ENCODE data around the gene PFKFB3. TPM values are rescaled to one million over a fixed set of nuclear protein-coding genes. Genes with fewer than 3 reads are reported as not detected.

The PFKFB3 gene
- total and polyA plus RNA-seq, 2 experiments from 2014 or later = 47.6 TPM

DNA sequence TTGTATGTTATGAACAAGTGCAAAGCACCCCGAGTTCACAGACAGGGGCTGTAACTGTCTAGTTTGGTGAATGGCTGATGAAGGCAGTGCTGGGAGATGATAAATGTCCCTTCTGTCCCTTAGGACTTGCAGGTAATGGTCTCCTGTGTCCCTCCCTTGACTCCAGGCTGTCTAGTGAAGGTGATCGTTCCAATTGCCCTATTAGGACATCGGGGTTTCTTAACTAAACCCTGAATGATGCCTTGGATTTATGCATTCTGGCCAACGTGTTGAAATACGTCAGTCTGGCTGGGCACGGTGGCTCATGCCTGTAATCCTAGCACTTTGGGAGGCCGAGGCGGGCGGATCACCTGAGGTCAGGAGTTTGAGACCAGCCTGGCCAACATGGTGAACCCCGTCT, 69.4 kb downstream of the PFKFB3 start:
- TF ChIP-seq CTCF (IDR thresholded peaks at IDR 0.05; ENCODE audit: low read depth, low read length) = no peak
- Histone ChIP-seq H3K9me3 (ENCODE audit: low read depth) (no peaks in the 10 kb centered on the region), H3K27ac (peak overlapping the region; percentile 66), H3K36me3 (no peaks in the 10 kb centered on the region), H3K4me3 (no peak overlapping the region), H3K27me3 (no peaks in the 10 kb centered on the region), H3K4me1 (ENCODE audit: low read depth) (peaks cover 21% of the 10 kb centered on the region)
- no peak for DNase-seq (ENCODE audit: low read depth in 1 of 2, low spot score in 1 of 2)

GRCh38 chr10:6273351-6273750, 70.6 kb downstream of the PFKFB3 start:
- H3K4me3 ChIP-seq = no peak overlapping the region
- peak in 1 of 2 donors; percentile 27 for DNase-seq (ENCODE audit: low read depth in 1 of 2, low spot score in 1 of 2)
- H3K27me3 ChIP-seq = no peaks in the 10 kb centered on the region
- H3K27ac ChIP-seq = peak overlapping the region; percentile 77
- TF ChIP-seq CTCF (IDR thresholded peaks at IDR 0.05; ENCODE audit: low read depth, low read length) = no peak
- H3K36me3 ChIP-seq = no peaks in the 10 kb centered on the region
- peaks cover 14% of the 10 kb centered on the region for H3K4me1 ChIP-seq (ENCODE audit: low read depth)
- H3K9me3 ChIP-seq (ENCODE audit: low read depth) = no peaks in the 10 kb centered on the region

GRCh38 chr10:6274040-6274439, 71.3 kb downstream of the PFKFB3 start:
- Histone ChIP-seq H3K9me3 (ENCODE audit: low read depth) (no peaks in the 10 kb centered on the region), H3K4me1 (ENCODE audit: low read depth) (peaks cover 20% of the 10 kb centered on the region), H3K36me3 (no peaks in the 10 kb centered on the region), H3K27me3 (no peaks in the 10 kb centered on the region), H3K4me3 (no peak overlapping the region), H3K27ac (peak overlapping the region; percentile 77)
- peak in 1 of 2 donors; percentile 67 for DNase-seq (ENCODE audit: low read depth in 1 of 2, low spot score in 1 of 2)
- no peak for TF ChIP-seq CTCF (IDR thresholded peaks at IDR 0.05; ENCODE audit: low read depth, low read length)

GRCh38 chr10:6274484-6274883, 71.8 kb downstream of the PFKFB3 start:
- Histone ChIP-seq H3K36me3 (no peaks in the 10 kb centered on the region), H3K9me3 (ENCODE audit: low read depth) (no peaks in the 10 kb centered on the region), H3K4me1 (ENCODE audit: low read depth) (peaks cover 24% of the 10 kb centered on the region), H3K27me3 (no peaks in the 10 kb centered on the region), H3K4me3 (no peak overlapping the region), H3K27ac (peak overlapping the region; percentile 77)
- DNase-seq (ENCODE audit: low read depth in 1 of 2, low spot score in 1 of 2) = no peak
- TF ChIP-seq CTCF (IDR thresholded peaks at IDR 0.05; ENCODE audit: low read depth, low read length) = no peak

- no peak for TF ChIP-seq CTCF (IDR thresholded peaks at IDR 0.05; ENCODE audit: low read depth, low read length)
- no peaks in the 10 kb centered on the region for H3K27me3 ChIP-seq
- H3K4me3 ChIP-seq = no peak overlapping the region
- H3K36me3 ChIP-seq = no peaks in the 10 kb centered on the region
- peaks cover 33% of the 10 kb centered on the region for H3K4me1 ChIP-seq (ENCODE audit: low read depth)
- no peak overlapping the region for H3K27ac ChIP-seq
- DNase-seq (ENCODE audit: low read depth in 1 of 2, low spot score in 1 of 2) = peak in 1 of 2 donors; percentile 96
- H3K9me3 ChIP-seq (ENCODE audit: low read depth) = no peaks in the 10 kb centered on the region
Measured at GRCh38 chr10:6275022-6275997, 72.6 kb downstream of the PFKFB3 start.
